Measurements from ENCODE around the gene DAP3. TPM values are rescaled to one million over a fixed set of nuclear protein-coding genes. Genes with fewer than 3 reads are reported as not detected.

The DAP3 gene
- total and polyA plus RNA-seq, 2 donors (not counting 1 experiment from before 2014, with no cell fraction given): 84.7 to 107 TPM

DNA sequence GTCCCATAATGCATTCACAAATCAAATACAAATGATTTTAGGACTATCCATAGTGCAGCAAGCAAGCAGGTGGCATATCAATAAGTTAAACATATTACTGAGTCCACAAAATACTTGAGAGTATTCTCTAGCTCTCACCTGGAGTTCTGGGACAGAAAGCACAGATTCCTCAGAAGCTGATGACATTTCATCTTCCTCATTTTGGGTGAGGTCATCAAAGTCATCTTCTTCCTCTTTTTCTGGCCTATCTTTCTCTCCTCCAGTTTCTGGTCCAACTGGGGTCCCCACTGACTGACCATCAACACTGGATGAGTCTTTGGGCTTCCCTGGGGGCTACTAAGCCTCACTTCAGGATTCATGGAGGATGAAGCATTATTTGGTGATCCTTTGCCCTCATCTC lies 39.2 kb upstream of the DAP3 start:
- no peaks in the 10 kb centered on the region for H3K27me3 ChIP-seq (replicated peaks in 1 of 4; ENCODE audit: control extremely low read depth in 1 of 4, control insufficient read depth in 3 of 4, insufficient read depth in 4 of 4, low read length in 3 of 4)
- H4K20me1 ChIP-seq (ENCODE audit: control insufficient read depth, insufficient read depth, low read length, poor library complexity, severe bottlenecking): no peaks in the 10 kb centered on the region
- CTCF ChIA-PET: interaction anchor here (0.7 kb wide), 1 partner anchor 35 kb away, joined by 6 read pairs; no protein-coding TSS in a partner anchor
- H3K27ac ChIP-seq (ENCODE audit: low read length in 2 of 2): no peak overlapping the region
- H3K9ac ChIP-seq (ENCODE audit: low read length): no peak overlapping the region
- H2AFZ ChIP-seq (ENCODE audit: insufficient read depth, low read depth, low read length, poor library complexity, severe bottlenecking): no peak overlapping the region
- H3K9me3 Mint-ChIP-seq (ENCODE audit: insufficient read depth): peaks cover 2% of the 10 kb centered on the region
- no peak for ATAC-seq (ENCODE audit: low read depth)
- intact Hi-C loops (cut with micrococcal nuclease): no loop called here
- TF ChIP-seq, protein P1, sequence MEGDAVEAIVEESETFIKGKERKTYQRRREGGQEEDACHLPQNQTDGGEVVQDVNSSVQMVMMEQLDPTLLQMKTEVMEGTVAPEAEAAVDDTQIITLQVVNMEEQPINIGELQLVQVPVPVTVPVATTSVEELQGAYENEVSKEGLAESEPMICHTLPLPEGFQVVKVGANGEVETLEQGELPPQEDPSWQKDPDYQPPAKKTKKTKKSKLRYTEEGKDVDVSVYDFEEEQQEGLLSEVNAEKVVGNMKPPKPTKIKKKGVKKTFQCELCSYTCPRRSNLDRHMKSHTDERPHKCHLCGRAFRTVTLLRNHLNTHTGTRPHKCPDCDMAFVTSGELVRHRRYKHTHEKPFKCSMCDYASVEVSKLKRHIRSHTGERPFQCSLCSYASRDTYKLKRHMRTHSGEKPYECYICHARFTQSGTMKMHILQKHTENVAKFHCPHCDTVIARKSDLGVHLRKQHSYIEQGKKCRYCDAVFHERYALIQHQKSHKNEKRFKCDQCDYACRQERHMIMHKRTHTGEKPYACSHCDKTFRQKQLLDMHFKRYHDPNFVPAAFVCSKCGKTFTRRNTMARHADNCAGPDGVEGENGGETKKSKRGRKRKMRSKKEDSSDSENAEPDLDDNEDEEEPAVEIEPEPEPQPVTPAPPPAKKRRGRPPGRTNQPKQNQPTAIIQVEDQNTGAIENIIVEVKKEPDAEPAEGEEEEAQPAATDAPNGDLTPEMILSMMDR (IDR thresholded peaks at IDR 0.05): no peak
- no peak for TF ChIP-seq EZH2 (IDR thresholded peaks at IDR 0.05; ENCODE audit: borderline replicate concordance, insufficient read depth, low read depth, low read length, poor library complexity, severe bottlenecking)
- H3K4me2 ChIP-seq (replicated peaks; ENCODE audit: low read depth, low read length, poor library complexity, severe bottlenecking): no peak overlapping the region
- H3K27me3 Mint-ChIP-seq: no peaks in the 10 kb centered on the region
- no peak overlapping the region for H3K4me3 Mint-ChIP-seq
- H3K4me1 ChIP-seq (ENCODE audit: control insufficient read depth in 2 of 2, insufficient read depth in 2 of 2, low read length in 2 of 2): no peaks in the 10 kb centered on the region
- no peak overlapping the region for H3K4me3 ChIP-seq (ENCODE audit: control extremely low read depth in 1 of 5, extremely low read depth in 1 of 5, insufficient read depth in 1 of 5, low read depth in 2 of 5, low read length in 4 of 5)
- no peak for DNase-seq
- no peaks in the 10 kb centered on the region for H3K36me3 ChIP-seq (replicated peaks in 1 of 2; ENCODE audit: control extremely low read depth in 1 of 2, control insufficient read depth in 1 of 2, extremely low read depth in 1 of 2, insufficient read depth in 2 of 2, low read length in 1 of 2)
- no peaks in the 10 kb centered on the region for H3K79me2 ChIP-seq (ENCODE audit: control insufficient read depth, insufficient read depth, low read length)
- peaks cover 4% of the 10 kb centered on the region for H3K4me1 Mint-ChIP-seq
- no peak overlapping the region for H3K27ac Mint-ChIP-seq
- POLR2A ChIA-PET: no interaction called here
- peaks cover 0 to 8% (median 6%) of the 10 kb centered on the region in 3 donors for H3K9me3 ChIP-seq (ENCODE audit: control extremely low read depth in 1 of 3, control insufficient read depth in 2 of 3, insufficient read depth in 1 of 3, low read length in 2 of 3)

DNA sequence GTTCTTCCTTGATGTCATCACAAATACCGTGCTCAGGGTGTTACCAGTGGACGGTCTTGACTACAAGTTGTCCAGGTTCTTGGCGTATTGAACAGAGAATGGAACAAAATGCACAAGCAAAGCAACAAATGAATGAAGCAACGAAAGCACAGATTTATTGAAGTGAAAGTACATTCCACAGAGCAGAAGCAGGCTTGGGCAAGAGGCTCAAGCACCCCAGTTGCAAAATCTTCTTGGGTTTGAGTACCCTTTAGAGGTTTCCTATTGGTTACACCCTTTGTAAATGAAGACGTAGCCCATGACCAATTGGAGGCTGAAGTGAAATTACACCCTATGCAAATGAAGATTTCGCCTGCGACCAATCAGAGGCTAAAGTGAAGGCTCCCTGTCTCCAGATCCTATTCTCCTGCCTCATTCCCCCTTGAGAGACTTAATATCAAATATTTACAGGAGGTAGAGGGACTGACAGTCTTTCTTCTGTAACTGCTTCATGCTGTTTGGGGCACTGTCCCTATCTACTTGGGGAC lies 38.6 kb upstream of the DAP3 start:
- CTCF ChIA-PET: interaction anchor here (0.7 kb wide), 1 partner anchor 438 kb away, joined by 3 read pairs; no protein-coding TSS in a partner anchor
- Histone ChIP-seq H3K79me2 (ENCODE audit: control insufficient read depth, insufficient read depth, low read length) (no peaks in the 10 kb centered on the region), H3K9me3 (ENCODE audit: control extremely low read depth in 1 of 3, control insufficient read depth in 2 of 3, insufficient read depth in 1 of 3, low read length in 2 of 3) (peaks cover 0 to 8% (median 6%) of the 10 kb centered on the region in 3 donors), H3K4me2 (replicated peaks; ENCODE audit: low read depth, low read length, poor library complexity, severe bottlenecking) (no peak overlapping the region), H3K9ac (ENCODE audit: low read length) (no peak overlapping the region), H3K27ac (ENCODE audit: low read length in 2 of 2) (no peak overlapping the region), H3K4me1 (ENCODE audit: control insufficient read depth in 2 of 2, insufficient read depth in 2 of 2, low read length in 2 of 2) (no peaks in the 10 kb centered on the region), H3K27me3 (replicated peaks in 1 of 4; ENCODE audit: control extremely low read depth in 1 of 4, control insufficient read depth in 3 of 4, insufficient read depth in 4 of 4, low read length in 3 of 4) (no peaks in the 10 kb centered on the region), H3K4me3 (ENCODE audit: control extremely low read depth in 1 of 5, extremely low read depth in 1 of 5, insufficient read depth in 1 of 5, low read depth in 2 of 5, low read length in 4 of 5) (no peak overlapping the region), H4K20me1 (ENCODE audit: control insufficient read depth, insufficient read depth, low read length, poor library complexity, severe bottlenecking) (no peaks in the 10 kb centered on the region), H2AFZ (ENCODE audit: insufficient read depth, low read depth, low read length, poor library complexity, severe bottlenecking) (no peak overlapping the region), H3K36me3 (replicated peaks in 1 of 2; ENCODE audit: control extremely low read depth in 1 of 2, control insufficient read depth in 1 of 2, extremely low read depth in 1 of 2, insufficient read depth in 2 of 2, low read length in 1 of 2) (no peaks in the 10 kb centered on the region)
- ATAC-seq (ENCODE audit: low read depth) (no peak), DNase-seq (no peak)
- Mint-ChIP-seq H3K4me3 (no peak overlapping the region), H3K4me1 (peaks cover 4% of the 10 kb centered on the region), H3K27ac (no peak overlapping the region), H3K27me3 (no peaks in the 10 kb centered on the region), H3K9me3 (ENCODE audit: insufficient read depth) (peaks cover 2% of the 10 kb centered on the region)
- 100% methylated on average over 3 of the region's 7 CpGs for WGBS (ENCODE audit: insufficient coverage)
- POLR2A ChIA-PET: no interaction called here
- no peak for TF ChIP-seq EZH2 (IDR thresholded peaks at IDR 0.05; ENCODE audit: borderline replicate concordance, insufficient read depth, low read depth, low read length, poor library complexity, severe bottlenecking)
- TF ChIP-seq, protein P1 (IDR thresholded peaks at IDR 0.05): no peak
- intact Hi-C loops (cut with micrococcal nuclease): no loop called here
